NCI-H774 (cell line): ENCODE results near the gene DNAJA4.

Experiments used
- DNase-seq: peaks from one replicate; lab custom pipeline; 2025; lab: John Stamatoyannopoulos, UW

Gene DNAJA4

GRCh38 chr15:78264304-78265136, at the start of gene DNAJA4:
DNAJA4 (plus strand) TSS chr15:78264562; CDS start chr15:78264764, 202 bp downstream.
- DNase-seq, result peak; percentile 61

DNA sequence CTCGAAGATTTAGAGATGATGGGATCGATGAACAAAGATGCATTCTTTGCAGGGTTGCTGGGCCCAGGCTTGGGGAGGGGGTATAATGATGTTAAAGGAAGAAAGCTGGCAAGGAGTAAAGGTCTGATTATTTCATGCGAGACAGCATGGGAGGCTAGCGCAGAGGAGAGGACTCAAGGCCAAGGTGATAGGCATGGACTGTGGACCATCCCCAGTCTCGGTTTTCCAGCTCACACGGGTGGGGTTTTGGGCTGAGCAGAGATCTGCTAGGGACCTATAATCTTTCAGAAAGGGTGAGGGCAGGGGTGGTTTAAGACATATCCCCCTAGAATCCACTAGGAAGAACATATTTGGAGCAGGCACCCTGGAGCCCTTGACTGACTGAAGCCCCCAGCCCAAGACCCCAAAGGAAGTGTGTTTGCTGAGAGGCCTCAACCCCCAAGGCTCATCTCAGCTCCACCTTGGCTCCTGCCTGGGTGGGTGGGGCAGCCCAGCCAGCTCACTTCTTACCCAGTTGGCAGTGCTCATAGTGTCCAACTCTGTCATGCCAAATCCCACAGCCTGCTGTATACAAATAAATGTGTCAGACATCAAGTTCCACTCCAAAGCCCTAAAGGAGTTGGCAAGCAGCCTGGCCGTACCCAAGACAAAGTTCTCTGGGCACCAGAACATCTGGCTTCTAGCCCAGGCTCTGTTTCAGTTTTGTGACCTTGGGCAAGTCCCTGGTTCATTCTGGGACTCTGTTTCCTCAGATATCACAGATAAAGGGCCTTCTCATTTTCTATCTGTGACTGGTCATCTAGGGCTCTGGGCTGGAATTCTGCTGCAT, 47.9 kb upstream of the DNAJA4 start:
- no peak for DNase-seq

GRCh38 chr15:78220713-78221112, 43.6 kb upstream of the DNAJA4 start:
- DNase-seq, result no peak

DNA sequence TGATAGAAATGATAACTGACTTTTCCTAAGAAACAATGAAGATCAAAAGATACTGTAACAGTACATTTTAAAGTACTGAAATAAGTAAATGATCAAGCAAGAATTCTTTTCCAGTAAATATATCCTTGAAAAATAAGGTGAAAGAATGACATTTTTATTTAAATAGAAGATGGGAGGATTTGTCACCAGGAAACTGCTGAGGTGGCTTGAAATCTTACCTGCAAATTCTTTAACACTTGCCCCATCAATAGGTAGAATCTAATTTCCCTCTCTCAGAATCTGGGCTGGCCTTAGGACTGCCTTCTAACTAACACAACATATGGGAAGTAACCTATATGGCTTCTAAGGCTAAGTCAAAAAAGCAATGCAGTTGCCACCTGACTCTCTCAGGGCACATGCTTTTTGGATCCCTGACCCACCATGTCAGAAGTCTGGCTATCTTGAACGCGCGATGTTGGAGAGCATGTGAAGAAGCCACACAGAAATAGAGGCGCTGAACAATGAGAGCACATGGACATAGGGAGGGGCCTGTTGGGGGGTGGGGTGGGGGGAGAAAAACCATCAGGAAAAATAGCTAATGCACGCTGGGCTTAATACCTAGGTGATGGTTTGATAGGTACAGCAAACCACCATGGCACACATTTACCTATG, 41.5 kb upstream of the DNAJA4 start:
- DNase-seq, result no peak

DNA sequence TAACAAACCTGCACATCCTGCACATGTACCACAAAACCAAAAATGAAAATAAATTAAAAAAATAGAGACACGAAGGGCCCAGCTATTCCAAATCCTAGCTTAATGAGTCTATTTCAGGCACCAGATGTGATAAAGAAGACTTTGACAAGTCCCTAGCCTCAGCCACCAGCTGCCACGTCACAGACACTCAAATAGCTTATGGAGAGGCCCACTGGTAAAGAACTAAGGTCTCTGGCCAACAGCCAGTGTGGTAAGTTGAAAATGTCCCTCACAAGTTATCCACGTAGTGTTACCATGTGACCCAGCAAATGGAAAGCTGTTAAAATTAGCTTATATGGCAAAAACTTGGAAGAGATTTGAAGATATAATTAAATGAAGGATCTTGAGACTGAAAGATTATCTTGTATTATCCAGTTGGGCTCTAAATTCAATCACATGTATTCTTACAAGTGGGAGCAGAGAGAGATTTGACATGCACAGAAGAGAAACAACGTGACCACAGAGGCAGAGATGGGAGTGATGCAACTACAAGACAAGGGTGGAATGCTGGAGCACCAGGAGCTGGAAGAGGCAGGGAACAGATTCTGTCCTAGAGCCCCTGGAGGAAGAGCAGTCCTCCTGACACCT, 40.9 kb upstream of the DNAJA4 start:
- DNase-seq, result no peak

DNA sequence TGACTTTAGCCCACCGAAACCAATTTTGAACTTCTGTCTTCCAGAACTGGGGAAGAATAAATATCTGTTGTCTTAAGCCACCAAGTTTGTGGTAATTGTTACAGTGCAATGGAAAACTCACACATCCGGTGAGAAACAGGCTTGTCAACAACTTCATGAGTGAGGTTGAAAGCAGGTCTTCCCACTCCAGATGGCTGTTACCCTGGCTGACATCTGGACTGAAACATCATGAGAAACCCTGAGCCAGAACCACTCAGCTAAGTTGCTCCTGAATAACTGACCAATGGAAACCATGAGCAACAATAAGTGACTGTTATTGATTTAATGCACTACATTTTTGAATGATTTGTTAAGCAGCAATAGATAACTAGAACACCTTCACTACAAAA, 40.3 kb upstream of the DNAJA4 start:
- DNase-seq, result no peak

DNA sequence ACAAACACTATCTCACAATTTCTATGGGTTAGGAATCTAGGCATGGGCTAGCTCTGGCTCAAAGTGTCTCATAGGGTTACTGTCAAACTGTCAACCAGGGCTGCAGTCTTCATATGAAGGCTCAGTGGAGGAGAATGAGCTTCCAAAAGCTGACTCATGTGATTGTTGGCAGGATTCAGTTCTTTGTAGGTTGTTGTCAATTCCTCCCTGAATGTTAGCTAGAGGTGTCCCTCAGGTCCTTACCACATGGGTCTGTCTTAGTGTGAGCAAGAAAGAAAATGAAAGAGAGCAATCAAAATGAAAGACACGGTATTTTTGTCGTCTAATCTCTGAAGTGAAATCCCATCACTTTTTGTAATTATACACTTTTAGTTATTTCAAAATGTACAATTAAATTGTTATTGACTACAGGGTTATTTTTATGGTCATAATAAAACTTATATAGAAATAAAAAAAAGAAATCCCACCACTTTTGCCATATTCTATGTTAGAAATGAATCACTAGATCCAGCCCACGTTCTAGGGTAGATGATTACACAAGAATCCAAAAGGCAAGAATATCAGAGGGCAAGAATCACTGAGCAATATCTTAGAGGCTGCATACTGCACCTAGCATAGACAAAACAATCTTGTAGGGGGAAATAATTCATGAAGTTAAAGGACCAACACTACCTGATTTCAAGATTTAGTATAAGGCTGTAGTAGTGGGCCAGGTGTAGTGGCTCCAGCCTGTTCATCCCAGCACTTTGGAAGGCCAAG, 38.4 kb upstream of the DNAJA4 start:
- DNase-seq, result no peak

DNA sequence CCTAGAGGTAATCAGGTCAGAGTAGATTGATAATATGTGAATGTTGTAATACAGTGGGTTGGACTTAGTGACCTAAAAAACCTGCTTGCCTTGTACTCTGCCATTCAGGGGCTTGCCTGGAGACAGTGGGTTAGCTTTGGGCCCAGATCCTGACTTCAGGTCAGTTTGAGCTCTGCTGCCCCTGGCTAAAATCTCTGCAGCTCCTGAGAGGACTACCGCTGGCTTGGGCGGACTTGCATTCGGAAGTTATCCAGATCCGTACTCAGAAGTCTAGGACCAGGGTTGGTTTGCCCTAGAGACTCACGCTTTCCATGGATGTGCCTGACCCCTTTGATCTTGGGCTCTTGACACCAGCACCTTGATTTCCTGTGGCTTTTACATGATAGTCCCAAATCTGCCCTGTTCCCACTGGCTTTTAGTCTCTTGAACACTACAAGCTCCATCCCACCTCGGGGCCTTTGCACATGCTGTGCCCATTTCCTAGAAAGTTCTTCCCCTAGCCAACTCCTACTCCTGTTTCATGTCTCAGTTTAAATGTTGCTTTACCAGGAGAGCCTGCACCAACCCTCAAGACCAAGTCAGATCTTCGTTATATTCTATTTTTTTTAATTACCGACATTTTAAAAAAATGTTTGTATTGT, 35.9 kb upstream of the DNAJA4 start:
- DNase-seq, result no peak

DNA sequence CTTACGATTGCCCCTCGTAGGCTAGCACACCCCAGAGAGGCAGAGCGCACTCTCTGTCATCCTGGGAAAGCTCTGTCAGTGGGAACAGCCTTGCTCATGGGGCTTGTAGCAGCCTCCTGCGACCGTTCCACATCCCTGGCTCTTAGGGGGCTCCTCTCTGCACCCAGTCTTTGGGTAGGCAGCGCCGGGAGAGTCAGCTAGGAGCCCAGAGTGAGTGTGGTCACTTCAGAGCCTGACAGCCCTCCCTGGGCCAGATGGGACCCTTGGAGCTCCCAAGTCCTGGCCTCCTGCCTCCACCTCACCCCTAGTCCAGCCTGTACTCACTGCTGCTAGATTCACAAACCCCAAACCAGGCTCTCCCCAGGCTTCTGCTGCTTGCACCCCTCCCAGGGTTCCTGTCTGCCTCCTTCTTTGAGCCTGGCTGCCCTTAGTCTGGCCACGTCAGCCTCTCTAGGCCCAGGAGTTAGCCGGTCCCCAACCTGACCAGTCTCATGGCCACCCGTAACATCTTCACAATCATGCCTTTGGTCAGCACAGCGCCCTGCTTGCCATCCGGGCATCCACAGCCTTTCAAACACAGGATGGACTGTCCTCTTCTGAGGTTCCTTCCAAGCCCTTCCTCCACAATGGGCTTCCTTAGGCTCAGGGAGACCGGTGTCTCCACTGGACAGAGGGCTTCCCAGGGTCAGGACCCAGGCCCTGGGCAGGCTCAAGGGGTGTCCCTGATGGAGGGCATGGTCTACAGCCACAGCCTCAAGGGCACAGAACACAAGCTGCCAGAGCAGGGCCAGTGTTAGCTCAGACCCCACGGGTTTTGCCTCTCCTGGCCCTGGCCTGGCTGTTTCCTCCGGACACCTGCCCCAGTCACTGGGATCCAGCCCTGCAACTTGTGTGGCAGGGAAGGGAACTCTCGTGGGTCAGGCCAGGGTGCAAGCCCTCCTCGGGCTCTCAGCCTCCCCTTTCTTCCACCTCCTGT, 34.6 kb upstream of the DNAJA4 start:
- no peak for DNase-seq

DNA sequence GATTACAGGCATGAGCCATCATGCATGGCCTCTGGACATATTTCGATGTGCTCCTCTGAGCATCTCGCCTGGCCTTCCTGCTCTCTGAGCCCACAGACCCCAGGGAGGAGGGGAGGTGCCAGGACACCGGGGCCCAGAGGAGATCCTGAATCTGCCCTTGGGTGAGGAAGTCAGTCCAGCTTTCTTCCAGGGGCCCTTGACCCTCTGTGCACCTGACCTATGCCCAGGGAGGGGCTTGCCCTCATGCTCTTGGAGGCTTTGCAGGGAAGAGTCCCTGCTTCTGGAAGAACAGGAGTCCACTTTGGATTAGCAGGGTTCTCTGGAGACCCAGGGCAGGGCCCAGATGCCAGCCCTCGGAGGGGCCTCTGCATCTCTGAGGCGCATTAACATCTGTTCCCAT, 31.4 kb upstream of the DNAJA4 start:
- DNase-seq, result no peak

DNA sequence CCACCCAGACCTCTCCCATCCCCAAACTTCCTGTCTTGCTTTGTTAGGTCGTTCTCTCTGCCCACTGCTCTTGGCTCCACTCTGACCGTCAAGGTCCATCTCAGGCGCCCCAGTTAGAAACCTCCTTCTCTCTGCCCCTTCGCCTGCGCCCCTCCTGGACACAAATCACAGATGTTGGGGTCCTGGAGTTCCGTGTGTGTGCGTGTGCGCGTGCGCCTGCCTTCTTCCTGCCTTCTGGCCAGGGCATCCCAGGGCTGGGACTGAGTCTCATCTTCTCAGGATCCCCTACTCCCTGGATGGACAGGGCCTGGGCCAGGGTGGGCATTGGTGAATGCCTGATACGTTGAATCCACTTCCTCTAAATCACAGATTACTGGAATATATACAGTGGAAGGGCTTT, 30.9 kb upstream of the DNAJA4 start:
- DNase-seq, result no peak

GRCh38 chr15:78234515-78235040, 29.8 kb upstream of the DNAJA4 start, which contains the start of gene ACSBG1:
ACSBG1 (minus strand) TSS chr15:78234565; CDS start chr15:78234501, 64 bp downstream.
- no peak for DNase-seq

GRCh38 chr15:78236491-78236890, 27.9 kb upstream of the DNAJA4 start:
- DNase-seq, result no peak

GRCh38 chr15:78237146-78237545, 27.2 kb upstream of the DNAJA4 start:
- DNase-seq, result no peak

GRCh38 chr15:78239811-78240210, 24.6 kb upstream of the DNAJA4 start:
- no peak for DNase-seq

- DNase-seq, result peak; percentile 40
Observed at GRCh38 chr15:78241017-78241416, 23.3 kb upstream of the DNAJA4 start.

GRCh38 chr15:78242128-78242527, 22.2 kb upstream of the DNAJA4 start:
- DNase-seq, result no peak

- no peak for DNase-seq
Observed at GRCh38 chr15:78243058-78243457, 21.3 kb upstream of the DNAJA4 start.

- DNase-seq, result no peak
Observed at GRCh38 chr15:78243491-78243941, 20.8 kb upstream of the DNAJA4 start.
